Measurements from ENCODE around the gene OR51G2.

GRCh38 chr11:4960877-4961276 lies 41.7 kb upstream of the OR51G2 start:
- no peak for TF ChIP-seq EZH2 (IDR thresholded peaks at IDR 0.05; ENCODE audit: borderline replicate concordance, low read depth, low read length, poor library complexity, severe bottlenecking)
- TF ChIP-seq CTCF (conservative IDR thresholded peaks at IDR 0.05; ENCODE audit: low read depth, low read length): no peak

All from A673 (cell line).